Left lobe of liver (tissue), 2 donors: Measurements from ENCODE around the gene NR2F1. TPM values are rescaled to one million over a fixed set of nuclear protein-coding genes. Genes with fewer than 3 reads are reported as not detected.
"Not testable (repeated sequence)": the region's sequence is repeated elsewhere in the genome, so short reads cannot be mapped to it uniquely, and the experiment has no call there.

ENCODE experiments used
- ATAC-seq: fragments of 200-7000 bp; cut with Tn5 transposase; one replicate; pipeline ENCODE4 v1.9.1; 2020; ENCODE audit warnings: mild to moderate bottlenecking, moderate library complexity
- DNase-seq: peaks from one replicate; pipeline ENCODE4 v3.0.0-alpha.2; 2020; ENCODE audit warnings: low spot score
- total RNA-seq: library from RNA; stranded (reverse); gene quantifications from one replicate; pipeline ENCODE4 v1.2.1, GENCODE V29; 2021
- donor health status: DM: no; HTN: no; CAD: no; lungs with moderate emphysema.
- donor health status: DM: no; HTN: yes; CAD: no.

Gene NR2F1
- total RNA-seq, result 10.2 TPM

DNA sequence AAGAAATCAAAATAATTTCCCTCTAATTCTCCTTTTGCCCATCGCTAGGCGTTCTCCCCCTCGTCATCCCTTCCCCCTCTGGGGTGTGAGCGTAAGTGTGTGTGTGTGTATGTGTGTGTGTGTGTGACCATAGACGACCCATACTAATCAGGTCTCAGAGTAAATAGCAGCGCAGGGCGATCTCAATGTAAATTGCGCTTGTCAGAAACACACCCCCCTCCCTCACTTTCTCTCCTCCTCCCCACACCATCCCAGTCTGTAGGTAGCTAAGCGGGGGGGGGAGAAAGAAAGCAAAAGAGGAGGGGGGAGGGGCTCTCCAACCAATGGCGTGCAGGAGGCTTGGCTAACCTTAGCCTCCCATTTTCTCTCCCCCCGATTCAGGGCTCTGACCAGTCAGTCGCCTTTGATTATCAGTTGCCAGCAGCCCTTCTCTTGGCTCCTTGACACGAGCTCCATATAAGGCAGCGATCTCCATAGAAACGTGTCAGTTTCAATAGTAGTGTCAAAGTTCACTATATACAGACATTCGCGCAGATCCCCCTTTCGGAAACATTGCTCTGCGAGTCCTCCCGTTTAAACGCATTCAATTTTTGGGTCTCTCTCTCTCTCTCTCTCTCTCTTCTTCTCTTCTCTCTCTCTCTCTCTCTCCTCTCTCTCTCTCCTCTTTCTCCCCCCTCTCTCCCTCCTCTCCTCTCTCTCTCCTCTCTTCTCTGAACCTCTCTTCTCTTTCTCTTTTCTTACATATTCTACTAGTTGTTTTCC is at the start of gene NR2F1:
Gene NR2F1 (plus strand): TSS at position 546 of the 762 bp plus-strand sequence. CDS start 1,802 bp downstream, outside the sequence.
- DNase-seq, result peak; percentile 63

DNA sequence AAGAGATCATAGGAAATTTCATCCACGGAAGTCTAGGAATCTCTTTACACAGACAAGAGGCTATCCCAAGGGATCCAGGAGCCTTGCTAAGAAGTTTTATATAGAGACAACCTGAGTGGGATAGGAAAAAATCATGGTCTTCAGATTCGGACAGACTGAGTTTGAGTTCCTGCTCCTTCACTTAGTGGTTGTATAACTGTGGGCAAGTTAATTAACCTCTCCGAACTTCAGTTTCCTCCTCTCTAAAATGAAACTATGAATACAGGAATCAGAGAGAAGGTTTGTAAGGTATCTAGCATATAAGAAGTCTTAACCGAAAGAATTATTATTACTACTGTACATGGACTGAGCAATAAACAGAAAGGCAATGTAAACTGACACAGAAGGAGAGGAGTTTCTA is 37.1 kb upstream of the NR2F1 start:
- DNase-seq (no peak), ATAC-seq (no peak)

More for the DNA sequence above, at the start of gene NR2F1:
- ATAC-seq, result peak; percentile 21

DNA sequence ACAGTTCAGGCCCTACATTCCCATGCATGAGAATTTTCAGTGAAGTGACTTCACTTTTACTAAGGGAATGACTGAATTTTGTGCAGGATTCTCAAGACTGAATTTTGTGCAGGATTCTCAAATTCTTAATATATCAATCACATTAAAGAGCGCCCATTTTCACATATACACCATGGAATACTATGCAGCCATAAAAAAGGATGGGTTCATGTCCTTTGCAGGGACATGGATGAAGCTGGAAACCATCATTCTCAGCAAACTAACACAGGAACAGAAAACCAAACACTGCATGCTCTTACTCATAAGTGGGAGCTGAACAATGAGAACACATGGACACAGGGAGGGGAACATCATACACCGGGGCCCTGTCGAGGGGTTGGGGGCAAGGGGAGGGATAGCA is 33.4 kb upstream of the NR2F1 start:
- DNase-seq, ATAC-seq: not testable (repeated sequence)

DNA sequence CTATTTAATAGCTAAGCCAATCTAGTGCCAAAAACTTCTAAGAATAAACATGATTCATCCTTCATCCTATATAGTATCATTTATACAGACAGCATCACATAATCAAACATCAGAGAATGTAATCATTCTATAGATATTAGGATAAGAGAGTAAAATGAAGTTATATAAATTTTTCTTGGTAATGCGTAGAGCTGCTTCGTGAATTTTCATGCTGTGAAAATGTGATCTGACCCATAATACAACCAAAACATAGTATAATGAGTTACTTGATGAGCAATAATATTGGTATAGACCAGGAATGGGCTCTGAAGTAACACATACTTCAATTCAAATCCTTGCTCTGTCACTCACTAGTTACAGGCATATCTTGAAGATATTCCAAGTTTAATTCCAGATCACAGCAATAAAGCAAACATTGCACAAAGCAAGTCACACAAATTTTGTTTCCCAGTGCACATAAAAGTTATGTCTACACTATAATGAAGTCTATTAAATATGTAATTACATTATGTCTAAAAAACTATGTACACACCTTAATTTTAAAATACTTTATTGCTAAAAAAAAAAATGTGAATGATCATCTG is 25.9 kb upstream of the NR2F1 start:
- ATAC-seq (no peak), DNase-seq (no peak)

DNA sequence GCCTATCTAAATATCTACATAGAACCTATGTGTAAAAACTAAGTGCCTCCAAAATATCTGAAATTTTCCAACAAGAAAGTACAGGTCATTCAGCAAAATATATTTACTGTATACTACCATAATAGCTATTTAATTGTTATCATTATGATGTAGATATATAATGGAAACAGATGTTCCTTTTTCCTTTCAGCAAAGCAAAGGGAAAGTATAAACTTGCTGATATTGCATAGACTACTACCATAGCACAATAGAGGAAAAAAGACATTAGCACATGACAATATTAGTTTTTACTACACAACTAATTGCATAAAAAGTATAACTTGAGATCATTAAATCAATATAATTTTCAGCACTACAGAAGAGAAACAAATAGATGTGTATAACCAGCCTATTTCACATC is 16.9 kb upstream of the NR2F1 start:
- DNase-seq (no peak), ATAC-seq (no peak)

DNA sequence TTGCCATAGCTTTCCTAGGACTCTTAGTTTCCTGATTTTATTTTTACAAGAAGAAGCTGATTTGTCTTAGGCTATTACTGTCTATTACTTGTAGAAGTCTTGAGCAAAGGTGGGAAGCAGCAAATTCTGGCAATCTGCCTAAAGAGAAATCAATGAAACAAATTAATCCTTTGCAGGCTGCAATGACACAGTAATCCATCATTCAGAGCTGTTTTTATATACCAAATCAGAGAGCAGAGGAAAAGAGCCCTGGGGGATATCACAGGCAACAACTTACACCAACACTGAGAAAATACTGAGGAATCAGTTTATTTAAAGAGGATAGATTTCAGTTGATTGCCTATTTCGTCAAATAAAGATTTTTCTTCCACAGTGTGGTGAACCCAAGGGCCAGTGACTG is 15.6 kb upstream of the NR2F1 start:
- ATAC-seq (no peak), DNase-seq (no peak)

DNA sequence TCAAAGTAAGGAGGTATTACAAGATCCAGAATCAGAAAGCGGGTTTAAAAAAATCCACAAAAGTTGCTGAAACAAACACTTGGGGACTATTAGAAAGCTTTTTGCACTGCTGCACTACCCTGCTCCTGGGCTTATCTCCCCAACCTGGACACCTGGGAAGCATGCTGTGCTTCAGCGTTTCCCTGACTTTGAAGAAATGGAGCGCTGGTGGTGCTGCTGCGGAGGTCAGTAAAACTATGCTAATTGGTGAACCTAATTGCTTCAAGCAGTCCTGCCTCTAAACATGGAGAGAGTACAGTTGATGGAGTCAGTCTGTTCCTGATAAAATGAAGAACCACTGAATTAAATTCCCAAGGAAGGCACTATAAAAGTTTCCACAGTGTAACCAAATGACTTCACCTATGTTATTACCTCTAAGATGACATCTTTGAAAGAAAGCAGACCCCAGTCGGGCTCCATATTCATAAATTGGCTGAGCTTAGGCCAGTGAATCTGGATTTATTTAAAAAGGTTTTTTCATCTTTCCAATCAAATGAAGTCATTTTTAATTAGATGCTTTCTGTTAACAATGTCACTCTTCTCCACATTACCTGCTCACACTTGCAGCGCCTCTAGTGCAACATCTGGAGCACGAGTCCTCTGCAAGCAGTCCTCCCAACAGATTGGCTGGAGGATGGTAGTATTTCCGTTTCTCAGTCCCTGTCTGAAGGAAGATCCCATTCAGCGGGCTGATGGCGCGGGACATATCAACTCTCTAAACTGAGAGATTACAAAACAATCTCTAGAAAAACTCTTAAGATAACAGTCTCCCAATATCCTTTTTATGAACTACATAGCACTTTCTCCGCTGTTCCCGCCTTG is 13.5 kb upstream of the NR2F1 start:
- no peak for DNase-seq
- ATAC-seq, result no peak

DNA sequence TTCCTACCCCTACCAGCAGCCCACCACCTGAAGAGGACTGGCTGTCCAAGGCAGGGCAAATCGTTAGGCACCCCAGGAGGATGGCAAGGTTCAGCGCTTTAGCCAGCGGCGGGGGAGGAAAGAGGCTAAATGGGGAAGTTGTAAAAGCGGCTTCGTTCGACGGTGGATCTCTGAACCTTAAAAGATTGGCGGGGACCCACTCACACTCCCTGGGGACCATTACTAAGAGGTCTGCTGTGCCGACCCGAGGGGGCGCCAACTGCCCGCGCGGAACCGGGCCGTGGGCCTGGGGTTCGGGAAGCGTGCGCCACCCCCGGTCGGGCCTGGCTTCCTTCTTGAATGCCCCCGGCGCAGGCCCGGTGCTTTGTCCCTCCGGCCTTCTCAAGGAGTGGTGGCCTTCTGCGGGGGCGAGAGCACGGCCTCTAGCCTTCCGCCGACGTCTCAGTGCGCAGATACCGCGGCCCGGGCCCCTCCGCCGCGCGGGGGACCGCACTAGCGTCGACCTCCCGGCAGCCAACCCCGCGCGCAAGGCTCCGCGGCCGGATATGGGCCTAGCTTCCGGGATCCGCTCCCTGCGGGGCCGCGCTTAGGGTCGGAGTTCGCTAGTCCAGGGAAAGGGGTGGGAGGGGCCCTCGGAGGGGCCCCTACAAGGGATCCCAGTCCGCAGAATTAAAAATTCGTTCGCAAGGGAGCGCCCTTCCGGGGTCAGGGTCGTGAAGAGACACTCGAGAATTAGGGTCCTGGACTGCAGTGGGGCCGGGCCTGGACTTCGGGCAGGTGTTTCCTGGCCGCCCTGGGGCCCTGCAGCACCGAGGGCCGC is 12.5 kb upstream of the NR2F1 start:
- ATAC-seq, result no peak
- no peak for DNase-seq

DNA sequence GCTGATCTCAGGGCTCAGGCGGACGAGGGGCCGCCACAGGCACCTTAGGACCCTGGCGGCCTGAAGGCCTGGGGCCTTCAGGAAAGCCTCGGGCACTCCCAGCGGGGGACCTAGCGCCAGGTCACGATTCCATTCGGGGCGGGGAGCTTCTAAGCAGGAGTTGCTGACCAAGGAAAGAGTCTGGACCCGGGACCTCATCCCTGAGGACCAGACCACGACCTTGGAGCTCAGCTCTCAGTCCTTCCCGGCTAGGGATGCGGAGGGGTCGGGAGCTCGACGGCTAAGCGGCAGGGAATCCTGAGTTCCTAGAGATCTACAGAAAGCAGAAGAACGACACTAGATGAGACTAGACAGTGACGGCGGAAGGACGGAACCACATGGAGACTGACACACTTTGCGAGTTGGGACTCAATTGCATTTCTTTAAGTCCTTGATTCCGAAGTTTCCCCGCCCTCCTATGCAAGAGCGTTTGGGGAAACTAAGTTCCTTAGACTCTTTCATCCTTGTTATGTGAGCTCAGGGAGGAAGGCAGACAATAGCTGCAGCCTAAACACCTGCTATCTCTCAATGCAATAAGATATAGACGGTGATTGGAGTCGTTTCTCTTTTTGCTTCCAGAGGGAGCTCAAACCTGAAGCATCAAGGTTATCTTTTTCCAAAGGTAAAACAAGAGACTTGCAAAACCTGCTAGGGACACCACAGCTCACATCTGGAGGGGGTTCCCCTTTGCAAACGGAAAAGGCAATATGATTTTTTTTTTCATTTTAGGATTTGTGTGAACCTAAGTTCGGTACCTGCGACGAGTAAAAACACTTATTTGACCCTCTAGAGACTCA is 11.7 kb upstream of the NR2F1 start:
- ATAC-seq, result no peak
- no peak for DNase-seq

DNA sequence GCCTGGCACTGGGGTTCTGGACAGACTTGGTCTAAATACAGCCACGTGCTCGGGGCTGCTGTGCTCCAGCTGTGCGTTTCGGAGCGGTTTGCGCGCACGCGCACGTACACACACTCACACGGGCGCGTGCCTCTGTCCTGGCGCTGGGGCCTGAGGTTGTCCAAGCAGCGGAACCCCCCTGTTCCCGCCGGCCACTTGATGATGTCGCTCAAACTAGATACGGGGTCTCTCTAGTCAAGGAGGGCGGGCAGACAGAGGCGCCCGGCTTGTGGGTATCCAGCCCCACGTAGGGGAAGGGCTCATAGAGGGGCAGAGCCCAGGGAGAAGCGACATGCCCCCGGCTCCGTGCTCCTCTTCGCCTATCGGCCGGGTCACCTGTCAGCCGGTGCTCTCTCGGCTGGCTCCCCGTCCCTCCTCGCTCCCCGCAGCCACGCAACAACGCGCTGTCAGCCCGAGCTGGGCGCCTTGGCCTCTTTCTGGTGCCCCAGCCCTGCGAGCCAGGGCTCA is 10.9 kb upstream of the NR2F1 start:
- ATAC-seq (peak; percentile 20), DNase-seq (no peak)

DNA sequence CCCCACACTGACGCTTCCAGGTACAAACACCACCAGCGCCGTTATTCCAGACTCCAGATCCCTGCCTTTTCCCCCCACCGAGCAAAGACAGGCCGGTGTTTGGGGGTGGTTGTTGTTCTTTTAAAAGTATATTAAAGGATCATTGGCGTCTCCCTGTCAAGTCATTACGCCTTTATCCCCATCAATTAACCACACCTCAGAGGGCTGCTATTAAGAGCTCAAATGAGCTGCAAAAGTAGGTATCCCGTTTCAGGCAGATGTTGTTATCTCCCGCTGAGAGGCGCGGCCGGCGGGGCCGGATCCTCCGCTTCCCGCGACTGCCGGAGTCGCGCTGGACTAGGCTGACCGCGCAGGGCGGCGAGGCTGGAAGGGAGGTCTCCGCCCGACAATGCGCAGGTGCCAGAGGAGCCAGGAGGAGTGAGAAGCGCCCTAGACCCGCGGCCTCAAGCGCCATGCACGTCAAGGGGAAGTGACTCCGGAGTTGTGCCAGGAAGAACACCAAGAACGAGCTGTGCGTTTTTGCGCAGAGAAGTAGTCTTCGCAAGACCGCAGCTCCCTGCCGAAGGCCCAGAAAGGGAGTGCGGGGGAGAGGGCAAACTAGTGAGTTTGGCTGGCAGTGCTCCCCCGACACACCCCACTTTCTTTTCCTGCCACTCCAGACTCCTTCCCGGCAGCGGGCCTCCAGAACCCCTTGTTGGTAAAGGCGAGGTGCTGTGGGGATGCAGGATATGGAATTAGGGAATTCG is 10.2 kb upstream of the NR2F1 start:
- ATAC-seq (peak; percentile 26), DNase-seq (no peak)

DNA sequence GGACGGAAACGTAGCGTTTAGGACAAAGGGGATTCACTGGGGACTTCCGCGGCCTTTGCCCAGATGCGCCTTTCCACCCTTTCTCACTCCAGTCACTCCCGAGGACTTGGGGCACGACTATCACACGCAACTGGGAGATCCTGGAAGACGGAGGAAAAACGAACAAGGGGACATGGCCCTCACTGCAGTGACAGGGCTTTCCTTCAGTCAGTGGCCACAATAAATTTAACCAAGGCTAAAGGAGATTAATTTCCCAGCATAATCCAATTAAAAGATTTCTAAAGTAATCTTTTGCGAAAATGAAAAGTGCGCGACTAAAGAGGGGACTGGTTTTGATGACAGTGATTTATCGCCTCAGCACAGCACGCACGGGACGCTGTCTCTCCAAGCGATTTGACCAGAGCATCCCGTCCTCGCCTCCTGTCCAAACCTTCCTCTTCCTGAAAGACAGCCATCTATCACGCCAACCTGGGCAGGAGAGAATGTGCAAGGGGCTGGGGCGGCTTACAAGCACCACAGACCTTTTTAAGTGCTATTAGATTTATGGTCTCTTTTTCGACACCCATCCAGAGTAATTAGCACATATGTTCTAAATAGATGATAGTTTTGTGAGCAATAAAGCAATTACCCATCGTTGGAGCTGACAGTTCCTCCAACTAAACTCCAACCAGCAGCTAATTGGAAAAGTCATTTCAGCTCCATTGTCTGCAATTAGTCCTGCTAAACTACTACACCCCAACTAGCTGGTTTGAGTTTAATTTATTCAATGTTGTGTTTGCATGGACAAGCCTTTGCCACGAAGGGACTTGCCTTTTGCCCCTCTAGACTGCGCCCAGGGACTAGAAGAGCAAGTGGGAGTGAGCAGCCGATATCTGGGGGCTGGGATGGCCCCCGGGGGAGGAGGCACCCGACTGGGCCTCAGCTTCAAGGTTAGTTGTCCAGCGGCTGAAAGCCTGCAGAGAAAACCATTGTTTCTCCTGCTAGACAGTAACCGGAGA is 9.4 kb upstream of the NR2F1 start:
- DNase-seq, result no peak
- no peak for ATAC-seq

DNA sequence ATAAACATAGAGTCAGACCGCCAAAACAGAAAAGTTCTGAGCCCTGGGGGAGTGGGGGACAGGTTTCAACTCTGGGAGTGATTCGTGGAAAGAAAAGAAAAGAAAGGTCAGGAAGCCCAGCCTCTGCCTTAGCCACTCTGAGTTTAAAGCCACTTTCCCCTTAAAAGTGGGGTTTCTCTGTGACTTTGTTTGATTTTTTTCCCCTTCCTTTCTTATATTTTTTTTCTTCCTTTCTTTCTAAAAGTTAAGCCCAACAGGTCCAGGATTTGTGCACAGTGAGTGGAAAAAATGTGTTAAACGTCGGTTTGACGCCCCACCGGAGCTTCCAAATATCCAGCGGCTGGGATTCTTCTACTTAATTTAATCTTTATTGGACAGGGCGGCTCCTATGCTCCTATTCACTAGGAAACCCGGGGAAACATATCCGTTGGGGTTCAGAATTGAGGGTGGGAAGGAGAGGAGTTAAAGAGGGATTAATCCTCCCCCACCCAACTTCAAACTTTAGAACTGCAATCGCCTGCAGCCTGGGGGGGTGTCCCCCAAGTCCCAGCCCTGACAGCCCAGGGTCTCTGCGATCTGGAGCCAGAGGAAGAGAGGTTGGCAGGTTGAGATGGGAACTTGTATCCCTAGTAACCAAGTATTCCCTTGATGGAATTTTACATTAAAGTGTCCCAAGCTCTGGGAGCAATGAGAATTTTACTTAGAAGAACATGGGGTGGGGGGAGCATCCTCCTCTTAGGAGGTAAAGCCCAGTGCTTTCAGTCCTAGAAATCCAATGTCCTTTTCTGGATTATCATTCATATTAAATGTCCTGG is 8.3 kb upstream of the NR2F1 start:
- ATAC-seq, result no peak

DNA sequence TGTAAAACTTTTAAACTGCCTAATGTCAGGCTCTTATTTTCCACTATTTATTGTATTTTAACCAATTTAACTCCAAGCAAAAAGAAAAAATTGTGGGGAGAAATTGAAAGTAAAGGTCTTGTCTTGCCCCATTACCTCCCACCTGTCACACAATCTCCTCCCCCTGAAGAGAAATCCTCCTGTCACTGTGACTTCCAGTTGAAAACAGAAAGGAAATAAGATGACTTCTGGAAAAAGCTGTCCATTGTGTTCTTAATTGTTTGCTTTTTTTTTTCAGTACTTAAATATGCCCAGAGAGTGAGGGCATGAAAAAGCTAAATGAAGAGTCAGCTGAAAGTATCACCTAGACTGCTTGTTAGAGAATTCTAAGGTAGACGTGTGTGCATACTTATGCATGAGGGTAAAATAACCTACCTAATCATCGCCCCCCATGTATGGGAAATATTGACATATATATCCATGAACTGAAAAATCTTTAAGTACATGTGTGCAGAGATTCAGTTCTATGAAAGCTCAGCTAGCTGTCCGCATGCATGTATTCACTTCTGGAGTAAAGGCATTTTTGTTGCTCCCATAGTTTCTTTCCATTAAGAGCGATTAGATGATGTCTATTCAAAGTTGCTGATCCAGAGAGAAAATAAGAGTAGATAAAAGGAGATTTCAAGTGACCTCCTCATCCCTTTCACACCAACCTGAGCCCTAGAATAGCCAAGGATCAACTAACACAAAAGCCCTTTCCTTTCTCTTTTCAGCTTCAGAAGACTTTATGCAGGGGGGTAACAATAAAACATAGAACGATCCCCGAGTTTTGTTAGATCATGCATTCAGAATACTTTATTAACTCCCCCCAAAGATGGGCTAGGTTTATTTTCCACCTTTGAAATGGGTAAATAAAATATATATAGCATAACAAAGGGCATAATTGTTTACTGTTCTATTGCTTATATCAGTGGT is 7.3 kb upstream of the NR2F1 start:
- ATAC-seq, result no peak

More for the DNA sequence above, 8.3 kb upstream of the NR2F1 start:
- no peak for DNase-seq

DNA sequence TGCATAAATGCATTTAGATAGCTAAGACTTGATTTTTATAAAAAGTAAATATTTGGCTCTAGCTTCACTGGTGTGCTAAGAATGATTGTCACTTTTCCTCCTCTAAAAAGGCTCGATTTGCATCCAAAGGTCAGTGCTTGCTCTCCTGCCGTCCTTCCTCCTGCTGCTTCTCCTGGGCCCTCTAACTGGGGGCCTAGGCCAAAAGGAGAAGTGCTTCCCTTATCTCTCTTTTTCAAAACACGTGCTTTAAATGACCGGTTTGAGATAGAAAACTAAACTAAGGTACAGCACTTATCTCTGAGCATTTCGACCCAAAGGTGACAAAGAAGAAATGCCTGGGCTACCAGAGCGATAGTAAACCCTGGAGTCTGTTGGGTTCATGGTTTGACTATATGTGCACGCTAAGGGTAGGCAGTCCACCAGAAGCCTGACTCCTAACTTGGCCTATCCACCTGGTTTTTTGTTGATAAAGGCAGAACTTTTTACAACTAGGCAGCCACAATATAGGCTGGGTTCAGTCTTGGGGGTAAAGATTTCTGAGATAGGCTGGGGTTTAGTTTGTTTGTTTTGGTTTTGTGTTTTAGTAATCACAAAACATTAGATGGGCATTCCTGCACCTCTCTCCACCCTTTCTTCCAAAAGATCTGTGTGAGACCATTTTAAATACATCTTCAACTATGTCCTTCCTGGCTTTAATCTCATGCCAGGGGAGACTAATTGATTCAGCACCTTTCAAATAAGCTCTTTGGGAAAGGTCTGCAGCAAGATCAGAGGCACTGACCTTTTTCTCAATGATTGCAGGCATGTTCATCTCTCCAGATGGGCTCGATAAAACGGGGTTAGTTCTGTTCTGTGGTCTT is 5.8 kb upstream of the NR2F1 start:
- ATAC-seq, result no peak

More for the DNA sequence above, 7.3 kb upstream of the NR2F1 start:
- no peak for DNase-seq

More for the DNA sequence above, 5.8 kb upstream of the NR2F1 start:
- DNase-seq, result no peak
